Measurements from ENCODE around the gene NEK5.

DNA sequence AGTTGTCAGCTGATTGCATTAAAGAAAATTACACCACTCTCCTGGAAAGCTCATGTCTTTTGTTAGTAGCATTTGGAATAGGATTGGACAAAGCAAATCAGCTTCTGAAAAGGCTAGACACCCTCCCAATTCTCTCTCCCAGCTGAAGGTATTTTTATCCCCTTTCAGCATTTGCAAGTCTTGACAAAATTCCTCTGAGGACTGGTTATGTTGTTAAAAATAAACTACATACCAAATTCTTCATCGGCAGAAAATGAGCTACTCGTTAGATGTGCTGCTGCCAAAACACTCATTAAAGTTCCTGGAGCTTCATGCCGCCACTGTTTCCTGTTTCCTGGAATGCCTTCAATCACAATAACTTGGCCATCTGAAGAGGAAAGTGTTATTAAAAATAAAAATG, 67.3 kb downstream of the NEK5 start:
- no peak for TF ChIP-seq CTCF (IDR thresholded peaks at IDR 0.05; ENCODE audit: extremely low read depth in 1 of 2, insufficient read depth in 1 of 2, low read depth in 1 of 2, low read length in 2 of 2)
- TF ChIP-seq POLR2A (IDR thresholded peaks at IDR 0.05; ENCODE audit: low read depth, low read length), result no peak

Data from endothelial cell of umbilical vein (primary cell).